VCaP (cell line): Measurements from ENCODE around the gene RETSAT.

Experiments
- H3K27ac ChIP-seq: fragments of 450-650 bp; 2 replicates; pipeline ENCODE4 v1.5.1; 2017
- CTCF ChIP-seq: fragments of 450-650 bp; conservative IDR thresholded peaks from 2 replicates; pipeline ENCODE4 v1.5.1; 2017; ENCODE audit warnings: mild to moderate bottlenecking, moderate library complexity

The RETSAT gene

GRCh38 chr2:85354286-85355072 is at the start of gene RETSAT, which contains the start of gene ELMOD3:
Gene RETSAT, minus strand, starts transcription at chr2:85354528. Its CDS starts 21 bp downstream, at chr2:85354507.
Gene ELMOD3, plus strand, starts transcription at chr2:85354769. Its CDS starts 2,430 bp downstream, at chr2:85357199.
- no peak for TF ChIP-seq CTCF

GRCh38 chr2:85401844-85402243 is 47.5 kb upstream of the RETSAT start:
- H3K27ac ChIP-seq = no peak overlapping the region
- no peak for TF ChIP-seq CTCF

More at GRCh38 chr2:85354286-85355072, at the start of gene RETSAT, which contains the start of gene ELMOD3:
- peak within 1 kb of the TSS; percentile 74 for H3K27ac ChIP-seq

- TF ChIP-seq CTCF = no peak
- peak overlapping the region; percentile 45 for H3K27ac ChIP-seq
These were observed 47.1 kb upstream of the RETSAT start for GRCh38 chr2:85401464-85401805.

GRCh38 chr2:85400541-85401463 is 46.5 kb upstream of the RETSAT start:
- no peak for TF ChIP-seq CTCF
- H3K27ac ChIP-seq = peak overlapping the region; percentile 45

- peak overlapping the region; percentile 45 for H3K27ac ChIP-seq
- TF ChIP-seq CTCF = no peak
These were observed 45.7 kb upstream of the RETSAT start for GRCh38 chr2:85400023-85400422.

GRCh38 chr2:85399183-85399455 is 44.8 kb upstream of the RETSAT start:
- TF ChIP-seq CTCF = no peak
- H3K27ac ChIP-seq = peak overlapping the region; percentile 99; the same call in 1 of the 2 replicates
